ENCODE data around the gene KYAT1.

DNA sequence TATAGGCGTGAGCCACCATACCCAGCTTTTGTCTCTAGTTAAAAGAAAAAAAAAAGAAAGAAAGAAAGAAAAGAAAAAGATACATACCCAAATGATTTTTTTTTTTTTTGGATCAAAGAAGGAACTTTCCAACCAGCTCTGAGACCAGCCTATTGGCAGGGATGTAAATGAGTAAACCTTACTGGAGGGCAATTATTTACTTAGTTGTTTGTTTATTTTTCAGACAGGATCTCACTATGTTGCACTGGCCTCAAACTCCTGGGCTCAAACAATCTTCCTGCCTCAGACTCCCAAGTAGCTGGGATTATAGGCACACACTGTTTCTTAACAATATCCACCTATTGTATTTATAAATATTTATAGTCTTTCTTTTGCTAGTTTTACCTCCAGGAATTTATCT, 41.2 kb downstream of the KYAT1 start:
- TF ChIP-seq CTCF (IDR thresholded peaks at IDR 0.05) = no peak
- no peak for TF ChIP-seq POLR2A (IDR thresholded peaks at IDR 0.05)

All from tibial nerve (tissue), 3 donors.